RKO (cell line): ENCODE data around the gene HIGD1A.

Experiments used
- DNase-seq: peaks from one replicate; pipeline ENCODE4 v3.0.0-alpha.2; 2016; ENCODE audit warnings: low spot score

The HIGD1A gene

DNA sequence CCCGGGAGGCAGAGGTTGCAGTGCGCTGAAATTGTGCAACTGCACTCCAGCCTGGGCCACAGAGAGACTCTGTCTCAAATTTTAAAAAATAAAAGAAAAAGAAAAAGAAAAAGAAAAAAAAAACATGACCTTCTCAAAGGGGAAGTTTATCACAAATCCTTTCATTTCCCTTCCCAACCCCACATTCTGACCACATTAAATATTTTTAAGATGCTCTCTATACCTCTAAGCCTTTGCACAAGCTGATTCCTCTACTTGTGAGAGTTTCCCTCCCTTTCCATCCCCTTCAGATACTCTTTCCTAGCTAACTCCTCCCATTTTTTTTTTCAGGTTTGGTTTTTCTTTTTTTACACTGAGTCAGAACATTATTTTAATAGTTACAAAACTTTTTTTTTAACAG, 4.0 kb downstream of the HIGD1A start:
- DNase-seq, result no peak

GRCh38 chr3:42799376-42799775, 4.9 kb downstream of the HIGD1A start:
- no peak for DNase-seq

DNA sequence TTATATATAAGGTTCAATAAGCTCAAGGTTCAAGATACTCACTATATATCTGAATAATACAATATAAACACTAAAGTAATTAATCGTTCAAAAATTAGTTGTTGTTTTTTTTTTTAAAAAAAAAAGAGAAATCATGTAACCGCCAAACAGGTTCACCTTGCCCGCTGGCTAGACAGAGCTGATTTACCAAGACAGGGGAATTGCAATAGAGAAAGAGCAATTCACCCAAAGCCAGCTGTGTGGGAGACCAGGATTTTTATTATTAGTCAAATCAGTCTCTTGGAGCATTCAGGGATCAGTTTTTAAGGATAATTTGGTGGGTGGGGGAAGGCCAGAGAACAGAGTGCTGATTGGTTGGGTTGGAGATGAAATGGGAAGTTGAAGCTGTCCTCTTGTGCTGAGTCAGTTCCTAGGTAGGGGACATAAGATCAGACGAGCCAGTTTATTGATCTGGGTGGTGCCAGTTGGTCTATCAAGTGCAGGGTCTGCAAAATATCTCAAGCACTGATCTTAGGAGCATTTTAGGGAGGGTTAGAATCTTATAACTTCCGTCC, 7.9 kb downstream of the HIGD1A start:
- DNase-seq, result no peak

DNA sequence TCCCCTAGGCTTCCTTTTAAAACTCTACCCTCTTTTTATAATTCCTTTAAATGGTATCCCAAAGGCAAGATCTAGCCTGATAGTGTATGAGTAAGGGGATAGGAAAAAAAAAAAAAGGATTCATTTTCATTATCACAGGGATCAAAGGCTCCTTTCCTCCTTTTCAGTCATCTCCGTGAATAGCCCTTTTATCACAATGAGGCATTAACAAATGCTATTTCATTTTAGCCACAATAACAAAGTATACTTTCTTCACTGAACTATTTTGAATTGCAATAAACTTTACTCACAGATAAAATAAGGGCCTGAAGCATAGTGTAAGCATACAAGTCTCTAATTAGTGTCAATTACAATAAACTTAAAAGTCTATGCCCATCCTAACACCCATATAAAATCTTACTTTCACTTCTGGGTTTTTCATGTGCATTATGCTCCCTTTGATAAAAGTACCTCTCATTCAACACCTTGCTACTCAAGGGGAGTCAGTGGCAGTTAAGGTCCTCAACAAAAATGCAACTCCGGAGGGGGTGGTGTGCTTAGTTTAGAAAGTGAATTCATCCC, 8.6 kb downstream of the HIGD1A start:
- no peak for DNase-seq

DNA sequence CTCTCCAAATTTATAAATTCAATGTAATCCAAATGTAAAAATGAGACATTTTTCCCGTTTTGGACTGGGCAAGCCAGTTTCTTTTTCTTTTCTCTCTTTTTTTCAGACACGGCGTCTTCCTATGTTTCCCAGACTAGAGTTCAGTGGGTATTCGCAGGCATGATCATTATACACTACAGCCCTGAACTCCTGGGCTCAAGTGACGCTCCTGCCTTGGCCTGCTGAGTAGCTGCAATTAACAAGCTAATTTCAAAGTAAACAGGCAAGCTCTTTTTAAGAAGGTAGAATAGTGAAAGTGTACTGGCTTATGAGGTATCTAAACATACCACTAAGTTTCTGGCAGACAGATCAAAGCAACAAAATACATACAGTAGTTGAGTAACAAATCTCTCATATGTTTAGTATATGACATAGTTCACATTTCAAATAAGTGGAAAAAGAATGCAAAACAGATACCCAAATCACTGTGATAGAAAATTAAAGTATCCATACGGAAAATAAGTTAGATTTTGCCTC, 13.5 kb downstream of the HIGD1A start:
- no peak for DNase-seq

GRCh38 chr3:42786631-42787030, 17.7 kb downstream of the HIGD1A start:
- no peak for DNase-seq

DNA sequence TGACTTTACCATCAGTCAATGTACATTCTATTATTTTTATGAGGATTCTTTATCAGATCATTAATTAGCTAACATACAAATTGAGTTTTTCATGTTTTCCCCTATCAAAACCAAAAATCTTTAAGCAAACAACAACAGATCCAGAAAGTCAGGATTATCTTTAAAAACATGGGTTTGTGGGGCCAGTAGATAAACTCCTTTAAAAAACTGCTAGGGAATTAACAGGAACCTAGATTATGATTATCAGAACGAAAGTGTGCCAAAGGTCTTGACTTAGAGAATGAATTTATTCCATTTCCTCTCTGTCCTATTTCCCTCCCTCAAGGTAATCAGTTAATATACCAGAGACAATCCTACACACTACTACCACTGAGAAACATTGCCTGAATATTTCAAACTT, 18.1 kb downstream of the HIGD1A start:
- no peak for DNase-seq

GRCh38 chr3:42780892-42781700, 23.2 kb downstream of the HIGD1A start:
- DNase-seq, result peak; percentile 79

DNA sequence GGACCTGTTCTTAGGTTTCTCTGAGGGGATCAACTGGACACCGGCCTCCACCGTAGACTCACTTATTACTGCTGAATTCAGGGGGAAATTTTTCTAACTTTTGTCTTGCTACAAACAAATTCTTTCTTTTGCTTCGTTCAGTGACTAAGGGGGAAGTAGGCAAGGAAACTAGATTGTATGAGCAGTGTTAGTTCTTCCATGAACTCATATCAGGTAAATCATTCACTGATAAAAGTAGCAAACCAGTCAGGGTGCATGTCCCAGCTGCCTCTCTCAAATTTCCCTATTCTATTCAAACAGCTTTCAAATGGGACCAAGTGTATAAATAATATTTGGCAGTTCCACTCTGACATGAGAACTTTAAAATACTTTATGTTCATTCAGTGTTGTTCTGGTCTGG, 23.9 kb downstream of the HIGD1A start:
- no peak for DNase-seq

DNA sequence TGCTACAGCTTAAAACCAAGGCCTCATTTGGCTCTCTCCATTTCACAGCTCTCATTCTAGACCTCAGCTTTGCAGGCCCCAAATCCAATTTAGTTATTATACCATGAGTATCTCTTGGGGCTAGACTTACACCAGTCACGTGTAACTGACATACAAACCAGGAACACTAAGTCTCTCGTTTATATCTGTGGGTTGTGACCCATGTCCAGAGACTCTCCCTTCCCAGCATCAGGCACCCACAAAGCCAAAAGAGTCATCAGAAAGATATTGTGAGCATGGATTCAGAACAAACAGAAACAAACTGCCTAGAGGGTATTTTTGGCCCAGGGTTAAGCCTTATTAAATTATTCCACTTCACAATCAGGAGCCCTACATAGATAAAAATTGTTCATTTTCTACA, 25.6 kb downstream of the HIGD1A start:
- no peak for DNase-seq

- no peak for DNase-seq
These were observed 30.9 kb downstream of the HIGD1A start for GRCh38 chr3:42773409-42773751.

- DNase-seq, result no peak
These were observed 31.5 kb downstream of the HIGD1A start, which contains the start of gene CCDC13 for GRCh38 chr3:42772670-42773408. Gene CCDC13, minus strand, starts transcription at chr3:42773253. Its CDS starts 14,908 bp downstream, at chr3:42758345.

DNA sequence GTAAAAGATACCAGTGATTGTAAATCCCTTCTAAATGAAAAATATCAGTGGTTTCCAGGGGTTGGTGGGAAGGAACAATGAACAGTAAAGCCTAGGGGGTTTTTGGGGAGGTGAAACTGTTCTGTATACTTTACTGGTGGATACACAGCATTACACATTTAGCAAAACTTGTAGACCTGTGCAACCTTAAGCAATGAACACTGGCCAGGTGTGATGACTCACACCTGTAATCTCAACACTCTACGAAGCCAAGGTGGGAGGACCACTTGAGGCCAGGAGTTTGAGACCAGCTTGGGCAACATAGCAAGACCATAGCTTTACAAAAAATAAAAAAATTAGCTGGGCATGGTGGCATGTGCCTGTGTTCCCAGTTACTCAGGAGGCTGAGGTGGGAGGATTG, 33.0 kb downstream of the HIGD1A start:
- DNase-seq, result no peak

- no peak for DNase-seq
These were observed 34.7 kb downstream of the HIGD1A start for GRCh38 chr3:42769477-42770131.

DNA sequence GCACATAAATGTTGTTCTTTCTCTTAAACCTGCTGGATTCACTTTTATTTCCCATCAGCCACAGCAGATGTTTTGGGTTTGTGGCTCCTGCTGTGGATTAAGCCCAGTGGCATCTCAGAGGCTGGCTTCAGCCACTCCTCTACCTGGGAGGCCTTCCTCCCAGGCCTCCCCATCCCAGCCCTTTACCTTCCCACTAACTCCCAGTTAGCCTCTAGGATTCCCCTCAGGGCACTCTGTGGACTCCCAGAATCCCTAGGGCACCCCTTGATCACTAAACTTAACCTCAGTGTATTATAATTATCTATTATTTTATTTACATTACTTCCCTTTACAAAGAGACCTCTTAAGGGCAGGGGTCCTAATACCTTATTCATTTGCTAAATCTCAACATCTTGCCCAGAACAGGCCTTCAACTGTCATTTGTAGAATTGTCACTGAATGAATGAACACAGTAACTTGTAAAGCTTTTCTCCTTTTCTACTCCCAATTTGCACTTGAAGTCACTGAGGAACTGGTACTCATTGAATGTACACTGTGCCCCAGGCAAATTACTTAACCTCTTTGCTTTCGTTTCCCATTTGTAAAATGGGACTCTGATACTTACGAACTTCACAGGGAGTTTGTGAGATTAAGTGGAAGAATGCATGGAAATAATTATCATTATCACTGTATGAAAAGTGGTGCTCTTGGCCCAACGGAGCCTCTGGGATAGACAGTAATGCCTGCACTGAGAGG, 39.6 kb downstream of the HIGD1A start:
- no peak for DNase-seq

- DNase-seq, result no peak
These were observed 40.2 kb downstream of the HIGD1A start for GRCh38 chr3:42764115-42764514.

- DNase-seq, result no peak
These were observed 41.3 kb downstream of the HIGD1A start for GRCh38 chr3:42763021-42763420.

GRCh38 chr3:42762046-42762724, 42.1 kb downstream of the HIGD1A start:
- no peak for DNase-seq

- no peak for DNase-seq
These were observed 46.2 kb downstream of the HIGD1A start for GRCh38 chr3:42758126-42758525.

GRCh38 chr3:42756681-42757213, 47.5 kb downstream of the HIGD1A start:
- no peak for DNase-seq
